22Rv1 (cell line): Measurements from ENCODE around the gene DNM3.

Experiments
- CTCF ChIP-seq: fragments of 450-650 bp; IDR thresholded peaks from 2 replicates; pipeline ENCODE4 v1.5.1; 2017; ENCODE audit warnings: mild to moderate bottlenecking
- ZFX ChIP-seq: fragments of 450-650 bp; IDR thresholded peaks from 2 replicates; pipeline ENCODE4 v1.6.1; 2017; ENCODE audit warnings: antibody characterized with exemption, borderline replicate concordance

DNA sequence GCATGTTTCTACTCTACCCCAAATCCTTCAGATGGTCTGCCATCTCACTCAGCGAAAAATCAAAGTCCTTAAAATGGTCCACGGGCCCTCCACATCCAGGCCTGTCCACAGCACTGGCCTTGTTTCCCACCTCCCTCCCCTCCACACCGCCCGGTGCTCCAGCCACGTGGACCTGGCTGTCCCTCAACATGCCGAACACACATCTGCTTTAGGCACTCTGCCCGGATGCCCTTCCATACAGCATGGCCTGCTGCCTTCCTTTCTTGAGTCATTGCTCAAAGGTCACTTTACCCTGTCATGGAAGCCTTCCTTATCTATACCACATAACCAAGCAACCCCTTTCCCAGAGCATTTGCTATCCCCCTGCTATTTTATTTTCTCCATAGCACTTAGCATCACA is 143.0 kb downstream of the DNM3 start:
- TF ChIP-seq CTCF (no peak), ZFX (no peak)
